IMR-90 (cell line): ENCODE data around the gene NANOS1. TPM values are rescaled to one million over a fixed set of nuclear protein-coding genes. Genes with fewer than 3 reads are reported as not detected.

ENCODE experiments used
- ATAC-seq: fragments of 200-7000 bp; cut with Tn5 transposase; 2 replicates; pipeline ENCODE4 v1.9.1; 2020; ENCODE audit warnings: low read depth, mild to moderate bottlenecking, moderate library complexity
- BruUV-seq: library from RNA; stranded (reverse); fragments of 400-500 nt; replicated peaks from 2 replicates; lab custom pipeline; 2021; lab: Mats Ljungman, UMichigan
- CTCF ChIA-PET: fragments of 300-600 bp; formaldehyde crosslinking; extraction: SDS; loops from one replicate; lab custom pipeline; 2021; ENCODE audit warnings: antibody characterized with exemption; lab: Yijun Ruan, JAX
- POLR2A ChIA-PET: fragments of 300-600 bp; sonication (Branson Sonifier 250); formaldehyde crosslinking; loops from one replicate; lab custom pipeline; 2022; ENCODE audit warnings: antibody characterized with exemption; ENCODE audit not compliant: unreplicated experiment; lab: Charles Lee
- DNase-seq: peaks from one replicate; pipeline ENCODE4 v3.0.0; 2013
- H2AFZ ChIP-seq: replicated peaks from 2 replicates; pipeline ENCODE3; 2013; ENCODE audit warnings: low read length, mild to moderate bottlenecking; ENCODE audit not compliant: poor library complexity
- H2AK5ac ChIP-seq: 2 replicates; pipeline ENCODE4 v1.6.1; 2013; ENCODE audit warnings: low read depth, low read length, inconsistent platforms
- H2AK9ac ChIP-seq: replicated peaks from 2 replicates; pipeline ENCODE3; 2013; ENCODE audit warnings: mild to moderate bottlenecking, low read depth, low read length, moderate library complexity; ENCODE audit not compliant: poor library complexity
- H2BK120ac ChIP-seq: 2 replicates; pipeline ENCODE4 v1.6.1; 2013; ENCODE audit warnings: low read depth, low read length, inconsistent platforms
- H2BK15ac ChIP-seq: 3 replicates; pipeline ENCODE4 v1.6.1; 2013; ENCODE audit warnings: low read depth, low read length, inconsistent platforms
- H2BK20ac ChIP-seq: 2 replicates; pipeline ENCODE4 v1.6.1; 2013; ENCODE audit warnings: low read depth, mild to moderate bottlenecking, inconsistent platforms, low read length, moderate library complexity
- H2BK5ac ChIP-seq: 2 replicates; pipeline ENCODE4 v1.6.1; 2013; ENCODE audit warnings: mild to moderate bottlenecking, low read depth, low read length, inconsistent platforms; ENCODE audit not compliant: poor library complexity, severe bottlenecking
- H3K14ac ChIP-seq: replicated peaks from 2 replicates; pipeline ENCODE4 v1.6.1; 2013; ENCODE audit warnings: low read depth, low read length, inconsistent platforms
- H3K18ac ChIP-seq: 2 replicates; pipeline ENCODE4 v1.6.1; 2013; ENCODE audit warnings: low read depth, low read length, control low read depth
- H3K23ac ChIP-seq: 2 replicates; pipeline ENCODE4 v1.6.1; 2013; ENCODE audit warnings: low read depth, low read length, inconsistent platforms
- H3K27ac ChIP-seq: 2 replicates; pipeline ENCODE4 v1.5.1; 2013; ENCODE audit warnings: mild to moderate bottlenecking, control low read depth, low read length; ENCODE audit not compliant: insufficient read depth
- H3K27me3 ChIP-seq: 2 replicates; pipeline ENCODE4 v1.6.1; 2013; ENCODE audit warnings: low read length; ENCODE audit not compliant: control insufficient read depth, insufficient read depth
- H3K36me3 ChIP-seq: 2 replicates; pipeline ENCODE4 v1.6.1; 2013; ENCODE audit warnings: low read length, mixed read lengths; ENCODE audit not compliant: control insufficient read depth, insufficient read depth
- H3K4ac ChIP-seq: 2 replicates; pipeline ENCODE4 v1.6.1; 2013; ENCODE audit warnings: low read depth, low read length, inconsistent platforms
- H3K4me1 ChIP-seq: 2 replicates; pipeline ENCODE4 v1.6.1; 2013; ENCODE audit warnings: low read length, mixed read lengths; ENCODE audit not compliant: control insufficient read depth, insufficient read depth
- H3K4me2 ChIP-seq: 2 replicates; pipeline ENCODE4 v1.6.1; 2013; ENCODE audit warnings: low read depth, mild to moderate bottlenecking, control low read depth, low read length, moderate library complexity
- H3K4me3 ChIP-seq: 2 replicates; pipeline ENCODE4 v1.5.1; 2013; ENCODE audit warnings: low read depth, mild to moderate bottlenecking, control low read depth, low read length, moderate library complexity; ENCODE audit not compliant: insufficient read depth
- H3K56ac ChIP-seq: 2 replicates; pipeline ENCODE4 v1.6.1; 2013; ENCODE audit warnings: low read length, inconsistent platforms; ENCODE audit not compliant: insufficient read depth; ENCODE audit errors: extremely low read depth
- H3K79me1 ChIP-seq, 2 experiments: 2 replicates each; pipeline ENCODE4 v1.6.1; 2013; ENCODE audit warnings: low read length in 2 of 2, inconsistent platforms in 1 of 2, low read depth in 1 of 2
- H3K9ac ChIP-seq: 2 replicates; pipeline ENCODE4 v1.6.1; 2013; ENCODE audit warnings: low read depth, low read length, control low read depth
- H3K9me1 ChIP-seq: 2 replicates; pipeline ENCODE4 v1.6.1; 2013; ENCODE audit warnings: low read length, inconsistent platforms; ENCODE audit not compliant: insufficient read depth
- H3K9me3 ChIP-seq: 2 replicates; pipeline ENCODE4 v1.6.1; 2013; ENCODE audit warnings: low read length; ENCODE audit not compliant: control insufficient read depth, insufficient read depth
- H4K20me1 ChIP-seq: 2 replicates; pipeline ENCODE4 v1.6.1; 2013; ENCODE audit warnings: low read length, inconsistent platforms; ENCODE audit not compliant: insufficient read depth
- H4K5ac ChIP-seq: 2 replicates; pipeline ENCODE4 v1.6.1; 2013; ENCODE audit warnings: mild to moderate bottlenecking, low read depth, low read length, control low read depth
- H4K8ac ChIP-seq, 2 experiments: 2 replicates each; pipeline ENCODE4 v1.6.1; 2013; ENCODE audit warnings: low read depth in 2 of 2, low read length in 2 of 2, control low read depth in 1 of 2, inconsistent platforms in 1 of 2
- H4K91ac ChIP-seq: 2 replicates; pipeline ENCODE4 v1.6.1; 2013; ENCODE audit warnings: low read depth, low read length, inconsistent platforms; ENCODE audit not compliant: insufficient read depth
- BHLHE40 ChIP-seq: fragments of 150-350 bp; IDR thresholded peaks from 2 replicates; pipeline ENCODE4 v1.6.1; 2016; ENCODE audit warnings: mild to moderate bottlenecking, low read depth, low read length
- CHD1 ChIP-seq: IDR thresholded peaks from 2 replicates; pipeline ENCODE4 v1.6.1; 2012; ENCODE audit warnings: low read depth, low read length, improper control_type of control experiment
- FOS ChIP-seq: fragments of 150-350 bp; IDR thresholded peaks from 2 replicates; pipeline ENCODE4 v1.6.1; 2016; ENCODE audit warnings: low read depth, low read length
- MAFK ChIP-seq: IDR thresholded peaks from 2 replicates; pipeline ENCODE4 v1.6.1; 2012; ENCODE audit warnings: low read depth, low read length, improper control_type of control experiment
- RAD21 ChIP-seq: IDR thresholded peaks from 2 replicates; pipeline ENCODE4 v1.6.1; 2012; ENCODE audit warnings: low read length, improper control_type of control experiment
- RCOR1 ChIP-seq: IDR thresholded peaks from 2 replicates; pipeline ENCODE4 v1.6.1; 2012; ENCODE audit warnings: mild to moderate bottlenecking, low read length, improper control_type of control experiment; ENCODE audit not compliant: insufficient replicate concordance
- RFX5 ChIP-seq: IDR thresholded peaks from 2 replicates; pipeline ENCODE4 v1.8.0; 2012; ENCODE audit warnings: low read depth, mild to moderate bottlenecking, low read length, moderate library complexity
- SMC3 ChIP-seq: fragments of 150-350 bp; IDR thresholded peaks from 2 replicates; pipeline ENCODE4 v1.6.1; 2016; ENCODE audit warnings: low read depth, mild to moderate bottlenecking, antibody characterized with exemption, low read length, moderate library complexity
- WGBS, 2 experiments: methylation state at CpG; one replicate each; pipeline versions ENCODE4 v1.1.5 to v1.1.7; 2013; ENCODE audit warnings: missing lambda C conversion rate in 2 of 2; ENCODE audit not compliant: insufficient read length in 1 of 2; ENCODE audit errors: extremely low coverage in 2 of 2; 5-methylcytosine and 5-hydroxymethylcytosine counted together
- dilution Hi-C: fragments of 300-500 bp; cut with HindIII; formaldehyde crosslinking; loops from one replicate; pipeline ENCODE4 v1.14.3; 2018; ENCODE audit warnings: low sequenced_read_pairs; ENCODE audit not compliant: unreplicated experiment
- in situ Hi-C: fragments of 300-500 bp; cut with MboI; formaldehyde crosslinking; loops from 3 replicates; pipeline ENCODE4 v1.14.3; 2019; ENCODE audit warnings: low sequenced_read_pairs, inconsistent platforms, mixed read lengths
- intact Hi-C: fragments of 100-400 bp; cut with micrococcal nuclease; formaldehyde crosslinking; loops from 2 replicates; pipeline ENCODE4 v1.10.0; 2022
- polyA plus RNA-seq, 3 experiments: library from polyadenylated mRNA; depleted of rRNA; stranded (reverse); fragments of >200 nt; gene quantifications; 2 replicates each; pipeline ENCODE4 v1.2.3, GENCODE V29; 2012; ENCODE audit warnings: low replicate concordance in 1 of 3
- total RNA-seq: library from RNA; depleted of rRNA; stranded (reverse); fragments of >200 nt; gene quantifications from 2 replicates; pipeline ENCODE4 v1.2.3, GENCODE V29; 2012
- TF ChIP-seq, protein P1 (sequence below): conservative IDR thresholded peaks from 2 replicates; pipeline ENCODE4 v1.5.1; 2012; ENCODE audit warnings: mild to moderate bottlenecking, low read depth, low read length, improper control_type of control experiment
- TF ChIP-seq, protein P2 (sequence below): fragments of 150-350 bp; IDR thresholded peaks from 2 replicates; pipeline ENCODE4 v1.6.1; 2016; ENCODE audit warnings: low read depth, mild to moderate bottlenecking, low read length, moderate library complexity, borderline replicate concordance
- TF ChIP-seq, protein P3 (sequence below): fragments of 150-350 bp; IDR thresholded peaks from 2 replicates; pipeline ENCODE4 v1.6.1; 2017; ENCODE audit warnings: mild to moderate bottlenecking, antibody characterized with exemption, low read length, low read depth

Gene NANOS1
- total and polyA plus RNA-seq, 2 of the 4 experiments (the other 2 are of a cell fraction) = under 0.01 to 0.12 TPM

DNA sequence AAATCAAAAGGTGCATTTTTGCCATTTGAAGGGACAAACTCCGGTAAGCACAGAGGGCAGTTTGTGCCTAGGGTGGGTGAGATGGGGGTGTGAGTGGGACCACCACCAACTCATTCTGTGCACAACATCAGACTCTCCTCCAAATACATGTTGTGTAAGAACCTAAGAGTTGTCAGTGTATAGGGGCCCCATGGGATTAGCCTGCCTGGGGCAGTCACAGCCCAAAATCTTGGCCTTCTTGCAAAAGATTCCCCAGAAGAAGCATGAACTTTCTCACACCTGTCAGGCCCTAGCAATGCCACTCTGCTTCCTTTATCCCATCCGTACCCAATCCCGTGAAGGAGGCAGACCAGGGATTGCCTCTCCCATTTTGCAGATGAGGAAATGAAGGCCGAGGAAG lies 47.1 kb upstream of the NANOS1 start:
- no CpG with 5 or more reads among the region's 4 CpGs for WGBS, 2 experiments
- Histone ChIP-seq H3K14ac (no peak overlapping the region), H2AK5ac (no peak overlapping the region), H2BK20ac (no peak overlapping the region), H3K9ac (no peak overlapping the region), H3K36me3 (no peaks in the 10 kb centered on the region), H3K4ac (no peak overlapping the region), H3K27ac (no peak overlapping the region), H4K91ac (no peak overlapping the region), H3K23ac (no peak overlapping the region), H3K4me3 (no peak overlapping the region), H3K4me1 (no peaks in the 10 kb centered on the region), H3K18ac (no peak overlapping the region), H4K8ac (no peak overlapping the region), H4K5ac (no peak overlapping the region), H4K20me1 (no peaks in the 10 kb centered on the region), H2AFZ (no peak overlapping the region), H3K9me3 (no peaks in the 10 kb centered on the region; the same call in 1 of the 2 replicates), H2BK5ac (no peak overlapping the region), H3K9me1 (no peaks in the 10 kb centered on the region), H2AK9ac (no peak overlapping the region), H2BK15ac (no peak overlapping the region), H2BK120ac (no peak overlapping the region), H3K79me1 (no peaks in the 10 kb centered on the region), H3K56ac (no peak overlapping the region), H3K27me3 (peaks cover 28% of the 10 kb centered on the region), H3K4me2 (no peak overlapping the region)
- CTCF ChIA-PET = no interaction called here
- ATAC-seq (no peak), DNase-seq (no peak)
- TF ChIP-seq RCOR1 (no peak), FOS (no peak), MAFK (no peak), CHD1 (no peak), BHLHE40 (no peak), SMC3 (no peak), RAD21 (no peak), RFX5 (no peak)
- TF ChIP-seq, protein P1, sequence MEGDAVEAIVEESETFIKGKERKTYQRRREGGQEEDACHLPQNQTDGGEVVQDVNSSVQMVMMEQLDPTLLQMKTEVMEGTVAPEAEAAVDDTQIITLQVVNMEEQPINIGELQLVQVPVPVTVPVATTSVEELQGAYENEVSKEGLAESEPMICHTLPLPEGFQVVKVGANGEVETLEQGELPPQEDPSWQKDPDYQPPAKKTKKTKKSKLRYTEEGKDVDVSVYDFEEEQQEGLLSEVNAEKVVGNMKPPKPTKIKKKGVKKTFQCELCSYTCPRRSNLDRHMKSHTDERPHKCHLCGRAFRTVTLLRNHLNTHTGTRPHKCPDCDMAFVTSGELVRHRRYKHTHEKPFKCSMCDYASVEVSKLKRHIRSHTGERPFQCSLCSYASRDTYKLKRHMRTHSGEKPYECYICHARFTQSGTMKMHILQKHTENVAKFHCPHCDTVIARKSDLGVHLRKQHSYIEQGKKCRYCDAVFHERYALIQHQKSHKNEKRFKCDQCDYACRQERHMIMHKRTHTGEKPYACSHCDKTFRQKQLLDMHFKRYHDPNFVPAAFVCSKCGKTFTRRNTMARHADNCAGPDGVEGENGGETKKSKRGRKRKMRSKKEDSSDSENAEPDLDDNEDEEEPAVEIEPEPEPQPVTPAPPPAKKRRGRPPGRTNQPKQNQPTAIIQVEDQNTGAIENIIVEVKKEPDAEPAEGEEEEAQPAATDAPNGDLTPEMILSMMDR = no peak
- TF ChIP-seq, protein P2, sequence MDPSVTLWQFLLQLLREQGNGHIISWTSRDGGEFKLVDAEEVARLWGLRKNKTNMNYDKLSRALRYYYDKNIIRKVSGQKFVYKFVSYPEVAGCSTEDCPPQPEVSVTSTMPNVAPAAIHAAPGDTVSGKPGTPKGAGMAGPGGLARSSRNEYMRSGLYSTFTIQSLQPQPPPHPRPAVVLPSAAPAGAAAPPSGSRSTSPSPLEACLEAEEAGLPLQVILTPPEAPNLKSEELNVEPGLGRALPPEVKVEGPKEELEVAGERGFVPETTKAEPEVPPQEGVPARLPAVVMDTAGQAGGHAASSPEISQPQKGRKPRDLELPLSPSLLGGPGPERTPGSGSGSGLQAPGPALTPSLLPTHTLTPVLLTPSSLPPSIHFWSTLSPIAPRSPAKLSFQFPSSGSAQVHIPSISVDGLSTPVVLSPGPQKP = no peak
- TF ChIP-seq, protein P3, sequence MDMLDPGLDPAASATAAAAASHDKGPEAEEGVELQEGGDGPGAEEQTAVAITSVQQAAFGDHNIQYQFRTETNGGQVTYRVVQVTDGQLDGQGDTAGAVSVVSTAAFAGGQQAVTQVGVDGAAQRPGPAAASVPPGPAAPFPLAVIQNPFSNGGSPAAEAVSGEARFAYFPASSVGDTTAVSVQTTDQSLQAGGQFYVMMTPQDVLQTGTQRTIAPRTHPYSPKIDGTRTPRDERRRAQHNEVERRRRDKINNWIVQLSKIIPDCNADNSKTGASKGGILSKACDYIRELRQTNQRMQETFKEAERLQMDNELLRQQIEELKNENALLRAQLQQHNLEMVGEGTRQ = no peak
- in situ Hi-C loops = no loop called here
- BruUV-seq = no TSS peak
- POLR2A ChIA-PET = no interaction called here
- dilution Hi-C loops = no loop called here
- intact Hi-C loops = no loop called here
